HEK293T (cell line): ENCODE measurements around the gene ANKRD27.

ENCODE experiments used
- CTCF ChIA-PET: fragments of 350-600 bp; formaldehyde crosslinking; extraction: SDS; loops from one replicate; lab custom pipeline; 2021; ENCODE audit warnings: antibody characterized with exemption, inconsistent platforms; lab: Yijun Ruan, JAX
- POLR2A ChIA-PET: fragments of 350-600 bp; formaldehyde crosslinking; extraction: SDS; loops from one replicate; lab custom pipeline; 2020; ENCODE audit warnings: antibody characterized with exemption, inconsistent platforms; lab: Yijun Ruan, JAX
- DNase-seq: peaks from one replicate; pipeline ENCODE4 v3.0.0; 2012; ENCODE audit warnings: mixed read lengths; ENCODE audit errors: extremely low spot score
- ARNT ChIP-seq: fragments of 450-650 bp; IDR thresholded peaks from 2 replicates; pipeline ENCODE4 v1.6.1; 2017; ENCODE audit warnings: mild to moderate bottlenecking
- BHLHE40 ChIP-seq: fragments of 450-650 bp; IDR thresholded peaks from 2 replicates; pipeline ENCODE4 v1.6.1; 2016; ENCODE audit warnings: mild to moderate bottlenecking, moderate library complexity, borderline replicate concordance
- CTBP1 ChIP-seq: fragments of 450-650 bp; IDR thresholded peaks from 2 replicates; pipeline ENCODE4 v1.6.1; 2016; ENCODE audit warnings: borderline replicate concordance
- ELF4 ChIP-seq: fragments of 450-650 bp; IDR thresholded peaks from 2 replicates; pipeline ENCODE4 v1.6.1; 2017; ENCODE audit warnings: antibody characterized with exemption
- FOXA1 ChIP-seq: fragments of 450-650 bp; IDR thresholded peaks from 2 replicates; pipeline ENCODE4 v1.6.1; 2016; ENCODE audit warnings: mild to moderate bottlenecking
- FOXK2 ChIP-seq: fragments of 450-650 bp; IDR thresholded peaks from 2 replicates; pipeline ENCODE4 v1.6.1; 2016; ENCODE audit warnings: mild to moderate bottlenecking
- FOXM1 ChIP-seq: fragments of 450-650 bp; IDR thresholded peaks from 2 replicates; pipeline ENCODE4 v1.6.1; 2017; ENCODE audit warnings: mild to moderate bottlenecking, borderline replicate concordance
- HDGF ChIP-seq: fragments of 450-650 bp; IDR thresholded peaks from 2 replicates; pipeline ENCODE4 v1.6.1; 2017; ENCODE audit warnings: antibody characterized with exemption, borderline replicate concordance
- L3MBTL2 ChIP-seq: fragments of 450-650 bp; conservative IDR thresholded peaks from 2 replicates; pipeline ENCODE4 v1.6.1; 2016; ENCODE audit warnings: mild to moderate bottlenecking
- LEF1 ChIP-seq: fragments of 450-650 bp; IDR thresholded peaks from 2 replicates; pipeline ENCODE4 v1.6.1; 2017; ENCODE audit warnings: mild to moderate bottlenecking, borderline replicate concordance
- NFRKB ChIP-seq: fragments of 450-650 bp; IDR thresholded peaks from 2 replicates; pipeline ENCODE4 v1.6.1; 2016; ENCODE audit warnings: mild to moderate bottlenecking, moderate library complexity
- SP1 ChIP-seq: fragments of 450-650 bp; IDR thresholded peaks from 2 replicates; pipeline ENCODE4 v1.6.1; 2017
- SUZ12 ChIP-seq: fragments of 450-650 bp; IDR thresholded peaks from 2 replicates; pipeline ENCODE4 v1.6.1; 2016; ENCODE audit warnings: mild to moderate bottlenecking
- TARDBP ChIP-seq: fragments of 450-650 bp; IDR thresholded peaks from 2 replicates; pipeline ENCODE4 v1.6.1; 2016
- ZNF384 ChIP-seq: fragments of 450-650 bp; IDR thresholded peaks from 2 replicates; pipeline ENCODE4 v1.6.1; 2016
- TF ChIP-seq, protein P1 (sequence below): fragments of 450-650 bp; IDR thresholded peaks from 2 replicates; pipeline ENCODE4 v1.6.1; 2016

The ANKRD27 gene

DNA sequence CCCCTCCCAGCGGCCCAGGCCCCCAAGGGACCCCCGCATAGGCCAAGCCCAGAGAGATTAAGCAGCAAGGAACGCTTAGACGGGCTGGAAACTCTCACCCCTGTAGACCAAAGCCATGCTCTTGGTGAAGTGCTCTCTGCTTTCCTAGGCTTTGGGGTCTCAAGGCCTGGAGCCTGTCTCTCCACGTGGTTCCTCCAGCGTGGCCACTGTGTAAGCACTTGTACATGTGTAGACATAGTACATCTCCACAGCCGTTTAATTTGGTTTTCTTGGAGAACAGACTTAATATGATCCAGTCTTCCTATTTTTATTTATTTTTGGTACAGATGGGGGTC lies 17.7 kb upstream of the ANKRD27 start:
- POLR2A ChIA-PET: no interaction called here
- CTCF ChIA-PET: no interaction called here
- TF ChIP-seq FOXA1 (no peak), L3MBTL2 (peak; percentile 43)

DNA sequence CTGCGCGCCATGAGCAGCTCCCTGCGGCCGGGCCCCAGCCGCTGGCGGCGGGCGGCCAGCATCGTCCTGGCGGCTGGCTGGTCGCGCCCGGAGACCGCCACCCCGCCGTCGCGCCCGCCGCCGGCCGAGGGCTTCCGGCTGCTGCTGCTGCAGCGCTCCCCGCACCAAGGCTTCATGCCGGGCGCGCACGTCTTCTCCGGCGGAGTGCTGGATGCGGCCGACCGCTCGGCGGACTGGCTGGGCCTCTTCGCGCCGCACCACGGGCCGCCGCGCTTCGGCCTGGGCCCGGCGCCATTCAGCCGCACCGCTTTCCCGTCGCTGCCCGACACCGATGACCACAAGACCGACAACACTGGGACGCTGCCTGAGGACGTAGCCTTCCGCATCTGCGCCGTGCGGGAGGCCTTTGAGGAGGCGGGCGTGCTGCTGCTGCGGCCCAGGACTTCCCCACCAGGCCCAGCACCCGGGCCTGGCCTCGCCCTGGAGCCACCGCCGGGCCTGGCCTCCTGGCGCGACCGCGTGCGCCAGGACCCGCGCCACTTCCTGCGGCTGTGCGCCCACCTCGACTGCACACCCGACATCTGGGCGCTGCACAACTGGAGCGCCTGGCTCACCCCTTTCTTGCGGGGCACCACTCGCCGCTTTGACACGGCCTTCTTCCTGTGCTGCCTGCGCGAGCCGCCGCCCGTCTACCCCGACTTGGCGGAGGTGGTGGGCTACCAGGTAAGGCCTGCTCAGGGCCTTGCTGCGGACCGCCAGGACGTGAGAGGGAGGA lies 17.2 kb upstream of the ANKRD27 start:
- POLR2A ChIA-PET: interaction anchor here (0.9 to 1.6 kb wide), 4 partner anchors 8 to 16 kb away, joined by 3 to 8 read pairs (median 5); partner anchors contain the start of genes ANKRD27 and RGS9BP

More for the DNA sequence above, 17.7 kb upstream of the ANKRD27 start:
- DNase-seq: no peak

DNA sequence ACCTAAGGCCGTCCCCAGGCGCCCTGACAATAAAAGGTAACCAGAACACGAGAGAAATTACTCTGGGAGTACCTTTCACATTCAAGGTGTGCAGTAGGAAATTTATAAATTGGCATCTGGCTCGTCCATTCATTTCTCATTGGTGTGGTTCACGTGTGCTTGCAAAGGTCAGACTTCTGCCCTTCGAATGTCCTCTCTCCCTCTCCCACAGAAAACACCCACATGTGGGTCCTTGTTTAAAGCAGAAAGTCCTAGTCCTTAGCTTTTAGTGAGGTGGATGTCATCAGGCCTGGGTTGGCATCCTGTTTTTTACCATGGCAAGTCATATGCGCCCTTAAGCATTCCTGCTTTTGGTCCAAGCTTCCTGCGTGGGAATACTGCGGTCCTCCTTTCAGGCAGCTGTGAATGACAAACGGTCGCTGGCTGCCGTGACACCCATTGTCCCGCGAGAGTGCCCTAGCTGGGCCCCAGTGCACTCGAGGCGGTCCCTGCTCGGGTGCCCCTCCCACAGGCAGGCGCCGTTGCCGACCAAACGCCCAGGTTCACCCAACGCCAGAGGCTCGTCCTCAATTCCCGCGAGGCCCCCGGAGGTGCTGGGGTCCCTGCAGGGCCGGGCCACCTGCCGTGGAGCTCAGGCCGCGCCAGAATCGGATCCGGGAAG lies 16.4 kb upstream of the ANKRD27 start, which contains the start of gene NUDT19:
Gene NUDT19 (plus strand): TSS at position 531 of the 661 bp plus-strand sequence. CDS start 140 bp downstream, outside the sequence.
- ChIA-PET CTCF (interaction anchor here (0.7 to 1.0 kb wide), 2 partner anchors 91 to 493 kb away, joined by 3 to 4 read pairs; no protein-coding TSS in a partner anchor), POLR2A (interaction anchor here (0.9 to 1.6 kb wide), 4 partner anchors 8 to 16 kb away, joined by 3 to 8 read pairs (median 5); partner anchors contain the start of genes ANKRD27 and RGS9BP)

More for the DNA sequence above, 17.2 kb upstream of the ANKRD27 start:
- DNase-seq: peak; percentile 45
- no peak for TF ChIP-seq BHLHE40
- TF ChIP-seq LEF1: 0 out of 2 replicates have a peak, but pooled peaks have one; percentile 49
- no peak for TF ChIP-seq SUZ12
- peak; percentile 84 for TF ChIP-seq L3MBTL2
- no peak for TF ChIP-seq TARDBP
- CTCF ChIA-PET: interaction anchor here (0.7 to 1.0 kb wide), 2 partner anchors 92 to 492 kb away, joined by 3 to 4 read pairs; no protein-coding TSS in a partner anchor

DNA sequence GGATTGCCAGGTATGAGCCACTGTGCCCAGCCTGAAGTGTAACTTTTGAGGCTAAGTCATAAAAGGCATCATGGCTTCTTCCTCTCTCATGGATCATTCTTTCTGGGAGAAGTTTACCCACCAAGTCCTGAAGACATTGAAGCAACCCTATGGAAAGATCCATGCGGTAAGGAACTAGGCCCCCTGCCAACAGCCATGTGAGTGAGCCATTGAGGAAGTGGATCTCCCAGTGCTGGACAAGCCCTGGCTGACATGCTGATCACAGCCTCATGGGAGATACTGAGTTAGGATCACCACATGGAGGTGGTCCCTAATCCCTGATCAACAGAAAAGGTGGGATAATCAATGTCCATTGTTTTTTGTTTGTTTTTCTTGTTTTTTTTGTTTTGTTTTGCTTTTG lies 13.3 kb upstream of the ANKRD27 start:
- POLR2A ChIA-PET: no interaction called here
- no peak for DNase-seq
- CTCF ChIA-PET: no interaction called here
- no peak for TF ChIP-seq CTBP1
- TF ChIP-seq ARNT: no peak
- TF ChIP-seq, protein P1, sequence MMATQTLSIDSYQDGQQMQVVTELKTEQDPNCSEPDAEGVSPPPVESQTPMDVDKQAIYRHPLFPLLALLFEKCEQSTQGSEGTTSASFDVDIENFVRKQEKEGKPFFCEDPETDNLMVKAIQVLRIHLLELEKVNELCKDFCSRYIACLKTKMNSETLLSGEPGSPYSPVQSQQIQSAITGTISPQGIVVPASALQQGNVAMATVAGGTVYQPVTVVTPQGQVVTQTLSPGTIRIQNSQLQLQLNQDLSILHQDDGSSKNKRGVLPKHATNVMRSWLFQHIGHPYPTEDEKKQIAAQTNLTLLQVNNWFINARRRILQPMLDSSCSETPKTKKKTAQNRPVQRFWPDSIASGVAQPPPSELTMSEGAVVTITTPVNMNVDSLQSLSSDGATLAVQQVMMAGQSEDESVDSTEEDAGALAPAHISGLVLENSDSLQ: no peak

More for the DNA sequence above, 16.4 kb upstream of the ANKRD27 start, which contains the start of gene NUDT19:
- peak; percentile 76 for DNase-seq
- TF ChIP-seq, protein P1: peak; percentile 49; the same call in 1 of the 2 replicates
- TF ChIP-seq FOXK2 (no peak), L3MBTL2 (peak; percentile 62)

DNA sequence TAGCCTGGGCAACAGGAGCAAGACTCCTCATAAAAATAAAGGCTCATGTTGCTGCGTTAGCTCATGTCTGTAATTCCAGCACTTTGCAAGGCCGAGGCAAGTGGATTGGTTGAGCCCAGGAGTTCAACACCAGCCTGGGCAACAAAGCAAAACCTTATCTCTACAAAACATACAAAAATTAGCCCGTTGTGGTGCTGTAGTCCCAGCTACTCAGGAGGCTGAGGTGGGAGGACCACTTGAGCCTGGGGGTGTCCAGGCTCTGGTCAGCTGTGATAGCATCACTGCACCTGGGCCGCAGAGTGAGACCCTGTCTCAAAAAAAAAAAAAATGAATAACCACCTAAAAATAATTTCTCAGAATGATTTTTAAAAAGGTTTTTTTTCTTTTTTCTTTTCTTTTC lies 12.7 kb upstream of the ANKRD27 start:
- no peak for DNase-seq
- ChIA-PET POLR2A (no interaction called here), CTCF (interaction anchor here (0.6 kb wide), 1 partner anchor 380 kb away, joined by 4 read pairs; no protein-coding TSS in a partner anchor)
- TF ChIP-seq LEF1 (no peak), SUZ12 (no peak), FOXM1 (no peak), FOXK2 (no peak), NFRKB (no peak), ARNT (no peak), FOXA1 (no peak), L3MBTL2 (no peak), HDGF (no peak), TARDBP (no peak), BHLHE40 (no peak), CTBP1 (no peak), ZNF384 (no peak), ELF4 (no peak), SP1 (no peak)
- TF ChIP-seq, protein P1: no peak

DNA sequence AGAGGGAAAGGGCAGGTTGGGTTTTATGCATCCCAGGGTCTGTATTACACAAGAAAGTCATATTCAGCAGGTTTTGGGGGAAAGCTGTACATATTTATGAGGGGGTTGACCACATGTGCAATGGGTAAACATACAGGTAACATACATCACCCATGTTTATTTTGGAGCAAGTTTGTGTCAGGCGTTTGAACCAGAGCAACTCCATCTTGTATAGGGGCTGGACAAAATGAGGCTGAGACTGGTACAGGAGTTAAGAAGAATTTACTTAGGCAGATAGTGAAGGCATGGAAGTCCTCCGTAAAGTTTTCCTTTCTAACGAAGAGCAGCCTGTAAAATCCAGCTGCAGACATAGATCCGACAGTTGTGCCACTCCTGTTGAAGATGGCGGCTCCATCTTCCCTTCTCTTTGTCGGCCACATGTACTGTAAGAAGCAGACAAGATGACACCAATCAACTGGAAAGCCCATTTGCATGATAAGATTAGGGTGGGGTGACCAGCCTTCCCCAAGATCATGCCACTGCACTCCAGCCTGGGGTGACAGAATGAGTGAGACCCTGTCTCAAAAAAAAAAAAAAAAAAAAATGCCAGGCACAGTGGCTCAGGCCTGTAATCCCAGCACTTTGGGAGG lies 12.0 kb upstream of the ANKRD27 start:
- TF ChIP-seq, protein P1: no peak
- no peak for TF ChIP-seq FOXA1
- no peak for TF ChIP-seq SUZ12
- POLR2A ChIA-PET: no interaction called here
- CTCF ChIA-PET: interaction anchor here (0.6 kb wide), 1 partner anchor 381 kb away, joined by 4 read pairs; no protein-coding TSS in a partner anchor
- DNase-seq: no peak
